K562 (cell line): ENCODE results near the gene ZSCAN22. TPM values are rescaled to one million over a fixed set of nuclear protein-coding genes. Genes with fewer than 3 reads are reported as not detected.

Experiments used
- CHD4 ChIP-seq: fragments of 200-600 bp; sonication (generic); IDR thresholded peaks from 3 replicates; pipeline ENCODE4 v1.6.1; 2012; ENCODE audit warnings: low read depth, mild to moderate bottlenecking, mixed read lengths, low read length, inconsistent platforms; ENCODE audit not compliant: insufficient read depth, insufficient replicate concordance, poor library complexity, severe bottlenecking
- CREB1 ChIP-seq, 2 experiments: sonication (generic) in 1 of 2; formaldehyde crosslinking in 1 of 2; IDR thresholded peaks; 2 replicates each; pipeline versions ENCODE4 v1.6.1 to v1.8.0; 2012 to 2022; ENCODE audit warnings: inconsistent platforms in 1 of 2, mild to moderate bottlenecking in 1 of 2, missing genetic modification reagents in 1 of 2, moderate library complexity in 1 of 2
- CREM ChIP-seq: IDR thresholded peaks from 2 replicates; pipeline ENCODE4 v1.6.1; 2014; ENCODE audit warnings: antibody characterized with exemption, low read depth
- GATAD2A ChIP-seq: fragments of 450-650 bp; IDR thresholded peaks from 2 replicates; pipeline ENCODE4 v1.6.1; 2017
- GTF2A2 ChIP-seq: IDR thresholded peaks from 2 replicates; pipeline ENCODE4 v1.6.1; 2016; ENCODE audit warnings: mild to moderate bottlenecking, missing genetic modification characterization, missing compliant biosample characterization
- LCOR ChIP-seq: sonication (generic); formaldehyde crosslinking; IDR thresholded peaks from 2 replicates; pipeline ENCODE4 v1.8.0; 2022; ENCODE audit warnings: mild to moderate bottlenecking, missing genetic modification reagents
- SREBF2 ChIP-seq: sonication (generic); formaldehyde crosslinking; IDR thresholded peaks from 2 replicates; pipeline ENCODE4 v1.4.0; 2020; ENCODE audit warnings: mild to moderate bottlenecking, missing genetic modification reagents
- TEAD4 ChIP-seq, 2 experiments: sonication (generic) in 1 of 2; formaldehyde crosslinking in 1 of 2; IDR thresholded peaks; 2 replicates each; pipeline versions ENCODE4 v1.6.1 to v1.8.0; 2012 to 2022; ENCODE audit warnings: borderline replicate concordance in 1 of 2, inconsistent platforms in 1 of 2, low read length in 1 of 2, mild to moderate bottlenecking in 1 of 2, missing genetic modification reagents in 1 of 2
- ZBTB1 ChIP-seq: sonication (generic); formaldehyde crosslinking; IDR thresholded peaks from 2 replicates; pipeline ENCODE4 v1.8.1; 2023; ENCODE audit warnings: missing genetic modification reagents, low read depth, mild to moderate bottlenecking, borderline replicate concordance
- ZNF12 ChIP-seq: sonication (generic); formaldehyde crosslinking; IDR thresholded peaks from 2 replicates; pipeline ENCODE4 v1.4.0; 2020; ENCODE audit warnings: mild to moderate bottlenecking, missing genetic modification reagents
- ZNF217 ChIP-seq: sonication (generic); formaldehyde crosslinking; IDR thresholded peaks from 2 replicates; pipeline ENCODE4 v1.8.0; 2022; ENCODE audit warnings: mild to moderate bottlenecking, missing genetic modification reagents
- polyA plus RNA-seq, 8 experiments: library from polyadenylated mRNA; depleted of rRNA in 4 of 8; stranded (reverse) in 5 of 8; unstranded in 3 of 8; fragments of >200 nt; fragmentation: Nextera tagmentation in 2 of 8; fragmentation: Illumina TruSeq in 1 of 8; extraction: Ambion mirVana in 2 of 8; extraction: Trizol in 1 of 8; gene quantifications; 2 replicates each; pipeline versions ENCODE4 v1.2.1 to v1.2.3, GENCODE V29; 2011 to 2014; ENCODE audit warnings: inconsistent platforms in 1 of 8, missing spikeins in 1 of 8
- total RNA-seq, 7 experiments: library from RNA; depleted of rRNA in 6 of 7; stranded (reverse); fragments of >200 nt in 6 of 7; fragmentation: Illumina TruSeq in 2 of 7; extraction: Trizol in 2 of 7; gene quantifications; 2 replicates each; pipeline versions ENCODE4 v1.2.1 to v1.2.3, GENCODE V29; 2011 to 2021; ENCODE audit warnings: low replicate concordance in 1 of 7
- TF ChIP-seq, protein P1 (sequence below): sonication (generic); formaldehyde crosslinking; IDR thresholded peaks from 2 replicates; pipeline ENCODE4 v1.8.0; 2022; ENCODE audit warnings: mild to moderate bottlenecking, missing genetic modification reagents
- TF ChIP-seq, protein P2 (sequence below): fragments of 450-650 bp; IDR thresholded peaks from 2 replicates; pipeline ENCODE4 v1.6.1; 2016; ENCODE audit warnings: mild to moderate bottlenecking, moderate library complexity
- TF ChIP-seq, protein P3 (sequence below): fragments of 250-450 bp; sonication (Bioruptor Pico); IDR thresholded peaks from 2 replicates; pipeline ENCODE4 v1.8.0; 2022; ENCODE audit warnings: inconsistent platforms

Gene ZSCAN22
- total and polyA plus RNA-seq, 9 of the 15 experiments (the other 6 are each of a cell fraction or from before 2014, with no cell fraction given), result 0.98 to 5.3 (median 3.0) TPM

DNA sequence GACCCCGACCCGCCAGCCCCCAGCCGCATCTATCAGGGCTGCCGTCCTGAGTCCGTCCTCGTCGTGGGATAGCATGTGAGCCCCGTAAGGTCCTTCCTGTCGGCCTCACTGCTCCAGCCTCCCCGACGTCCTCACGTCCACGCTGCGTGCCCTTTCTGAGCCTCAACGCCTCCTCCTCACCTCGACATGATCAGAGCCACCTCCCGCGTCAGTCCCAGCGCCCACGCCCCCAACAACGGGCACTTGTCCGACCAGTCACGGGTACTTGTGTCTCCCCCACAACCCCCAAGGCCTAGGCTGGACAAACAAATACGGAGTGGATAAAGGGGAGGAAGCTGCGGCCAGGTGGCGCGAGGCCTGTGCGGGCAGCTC, 35.1 kb downstream of the ZSCAN22 start (continued):
- no peak for TF ChIP-seq CHD4
- TF ChIP-seq, protein P1, sequence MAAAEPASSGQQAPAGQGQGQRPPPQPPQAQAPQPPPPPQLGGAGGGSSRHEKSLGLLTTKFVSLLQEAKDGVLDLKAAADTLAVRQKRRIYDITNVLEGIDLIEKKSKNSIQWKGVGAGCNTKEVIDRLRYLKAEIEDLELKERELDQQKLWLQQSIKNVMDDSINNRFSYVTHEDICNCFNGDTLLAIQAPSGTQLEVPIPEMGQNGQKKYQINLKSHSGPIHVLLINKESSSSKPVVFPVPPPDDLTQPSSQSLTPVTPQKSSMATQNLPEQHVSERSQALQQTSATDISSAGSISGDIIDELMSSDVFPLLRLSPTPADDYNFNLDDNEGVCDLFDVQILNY (CRISPR knock-in tag), result peak; percentile 44; the same call in 1 of the 2 replicates
- TF ChIP-seq ZBTB1 (CRISPR knock-in tag), result peak; percentile 61; the same call in 1 of the 2 replicates
- no peak for TF ChIP-seq CREB1 (IDR thresholded peaks at IDR 0.05)
- TF ChIP-seq CREB1 (CRISPR knock-in tag; IDR thresholded peaks at IDR 0.05), result peak; percentile 20; the same call in 1 of the 2 replicates
- TF ChIP-seq ZNF12 (CRISPR knock-in tag), result peak; percentile 71
- peak; percentile 60 for TF ChIP-seq CREM
- TF ChIP-seq GTF2A2 (tag), result peak; percentile 59
- 0 out of 2 replicates have a peak, but pooled peaks have one; percentile 28 for TF ChIP-seq GATAD2A
- TF ChIP-seq LCOR (CRISPR knock-in tag), result 0 out of 2 replicates have a peak, but pooled peaks have one; percentile 44
- TF ChIP-seq ZNF217 (CRISPR knock-in tag), result no peak
- TF ChIP-seq, protein P2, sequence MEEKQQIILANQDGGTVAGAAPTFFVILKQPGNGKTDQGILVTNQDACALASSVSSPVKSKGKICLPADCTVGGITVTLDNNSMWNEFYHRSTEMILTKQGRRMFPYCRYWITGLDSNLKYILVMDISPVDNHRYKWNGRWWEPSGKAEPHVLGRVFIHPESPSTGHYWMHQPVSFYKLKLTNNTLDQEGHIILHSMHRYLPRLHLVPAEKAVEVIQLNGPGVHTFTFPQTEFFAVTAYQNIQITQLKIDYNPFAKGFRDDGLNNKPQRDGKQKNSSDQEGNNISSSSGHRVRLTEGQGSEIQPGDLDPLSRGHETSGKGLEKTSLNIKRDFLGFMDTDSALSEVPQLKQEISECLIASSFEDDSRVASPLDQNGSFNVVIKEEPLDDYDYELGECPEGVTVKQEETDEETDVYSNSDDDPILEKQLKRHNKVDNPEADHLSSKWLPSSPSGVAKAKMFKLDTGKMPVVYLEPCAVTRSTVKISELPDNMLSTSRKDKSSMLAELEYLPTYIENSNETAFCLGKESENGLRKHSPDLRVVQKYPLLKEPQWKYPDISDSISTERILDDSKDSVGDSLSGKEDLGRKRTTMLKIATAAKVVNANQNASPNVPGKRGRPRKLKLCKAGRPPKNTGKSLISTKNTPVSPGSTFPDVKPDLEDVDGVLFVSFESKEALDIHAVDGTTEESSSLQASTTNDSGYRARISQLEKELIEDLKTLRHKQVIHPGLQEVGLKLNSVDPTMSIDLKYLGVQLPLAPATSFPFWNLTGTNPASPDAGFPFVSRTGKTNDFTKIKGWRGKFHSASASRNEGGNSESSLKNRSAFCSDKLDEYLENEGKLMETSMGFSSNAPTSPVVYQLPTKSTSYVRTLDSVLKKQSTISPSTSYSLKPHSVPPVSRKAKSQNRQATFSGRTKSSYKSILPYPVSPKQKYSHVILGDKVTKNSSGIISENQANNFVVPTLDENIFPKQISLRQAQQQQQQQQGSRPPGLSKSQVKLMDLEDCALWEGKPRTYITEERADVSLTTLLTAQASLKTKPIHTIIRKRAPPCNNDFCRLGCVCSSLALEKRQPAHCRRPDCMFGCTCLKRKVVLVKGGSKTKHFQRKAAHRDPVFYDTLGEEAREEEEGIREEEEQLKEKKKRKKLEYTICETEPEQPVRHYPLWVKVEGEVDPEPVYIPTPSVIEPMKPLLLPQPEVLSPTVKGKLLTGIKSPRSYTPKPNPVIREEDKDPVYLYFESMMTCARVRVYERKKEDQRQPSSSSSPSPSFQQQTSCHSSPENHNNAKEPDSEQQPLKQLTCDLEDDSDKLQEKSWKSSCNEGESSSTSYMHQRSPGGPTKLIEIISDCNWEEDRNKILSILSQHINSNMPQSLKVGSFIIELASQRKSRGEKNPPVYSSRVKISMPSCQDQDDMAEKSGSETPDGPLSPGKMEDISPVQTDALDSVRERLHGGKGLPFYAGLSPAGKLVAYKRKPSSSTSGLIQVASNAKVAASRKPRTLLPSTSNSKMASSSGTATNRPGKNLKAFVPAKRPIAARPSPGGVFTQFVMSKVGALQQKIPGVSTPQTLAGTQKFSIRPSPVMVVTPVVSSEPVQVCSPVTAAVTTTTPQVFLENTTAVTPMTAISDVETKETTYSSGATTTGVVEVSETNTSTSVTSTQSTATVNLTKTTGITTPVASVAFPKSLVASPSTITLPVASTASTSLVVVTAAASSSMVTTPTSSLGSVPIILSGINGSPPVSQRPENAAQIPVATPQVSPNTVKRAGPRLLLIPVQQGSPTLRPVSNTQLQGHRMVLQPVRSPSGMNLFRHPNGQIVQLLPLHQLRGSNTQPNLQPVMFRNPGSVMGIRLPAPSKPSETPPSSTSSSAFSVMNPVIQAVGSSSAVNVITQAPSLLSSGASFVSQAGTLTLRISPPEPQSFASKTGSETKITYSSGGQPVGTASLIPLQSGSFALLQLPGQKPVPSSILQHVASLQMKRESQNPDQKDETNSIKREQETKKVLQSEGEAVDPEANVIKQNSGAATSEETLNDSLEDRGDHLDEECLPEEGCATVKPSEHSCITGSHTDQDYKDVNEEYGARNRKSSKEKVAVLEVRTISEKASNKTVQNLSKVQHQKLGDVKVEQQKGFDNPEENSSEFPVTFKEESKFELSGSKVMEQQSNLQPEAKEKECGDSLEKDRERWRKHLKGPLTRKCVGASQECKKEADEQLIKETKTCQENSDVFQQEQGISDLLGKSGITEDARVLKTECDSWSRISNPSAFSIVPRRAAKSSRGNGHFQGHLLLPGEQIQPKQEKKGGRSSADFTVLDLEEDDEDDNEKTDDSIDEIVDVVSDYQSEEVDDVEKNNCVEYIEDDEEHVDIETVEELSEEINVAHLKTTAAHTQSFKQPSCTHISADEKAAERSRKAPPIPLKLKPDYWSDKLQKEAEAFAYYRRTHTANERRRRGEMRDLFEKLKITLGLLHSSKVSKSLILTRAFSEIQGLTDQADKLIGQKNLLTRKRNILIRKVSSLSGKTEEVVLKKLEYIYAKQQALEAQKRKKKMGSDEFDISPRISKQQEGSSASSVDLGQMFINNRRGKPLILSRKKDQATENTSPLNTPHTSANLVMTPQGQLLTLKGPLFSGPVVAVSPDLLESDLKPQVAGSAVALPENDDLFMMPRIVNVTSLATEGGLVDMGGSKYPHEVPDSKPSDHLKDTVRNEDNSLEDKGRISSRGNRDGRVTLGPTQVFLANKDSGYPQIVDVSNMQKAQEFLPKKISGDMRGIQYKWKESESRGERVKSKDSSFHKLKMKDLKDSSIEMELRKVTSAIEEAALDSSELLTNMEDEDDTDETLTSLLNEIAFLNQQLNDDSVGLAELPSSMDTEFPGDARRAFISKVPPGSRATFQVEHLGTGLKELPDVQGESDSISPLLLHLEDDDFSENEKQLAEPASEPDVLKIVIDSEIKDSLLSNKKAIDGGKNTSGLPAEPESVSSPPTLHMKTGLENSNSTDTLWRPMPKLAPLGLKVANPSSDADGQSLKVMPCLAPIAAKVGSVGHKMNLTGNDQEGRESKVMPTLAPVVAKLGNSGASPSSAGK, result peak; percentile 89
- TF ChIP-seq, protein P3, sequence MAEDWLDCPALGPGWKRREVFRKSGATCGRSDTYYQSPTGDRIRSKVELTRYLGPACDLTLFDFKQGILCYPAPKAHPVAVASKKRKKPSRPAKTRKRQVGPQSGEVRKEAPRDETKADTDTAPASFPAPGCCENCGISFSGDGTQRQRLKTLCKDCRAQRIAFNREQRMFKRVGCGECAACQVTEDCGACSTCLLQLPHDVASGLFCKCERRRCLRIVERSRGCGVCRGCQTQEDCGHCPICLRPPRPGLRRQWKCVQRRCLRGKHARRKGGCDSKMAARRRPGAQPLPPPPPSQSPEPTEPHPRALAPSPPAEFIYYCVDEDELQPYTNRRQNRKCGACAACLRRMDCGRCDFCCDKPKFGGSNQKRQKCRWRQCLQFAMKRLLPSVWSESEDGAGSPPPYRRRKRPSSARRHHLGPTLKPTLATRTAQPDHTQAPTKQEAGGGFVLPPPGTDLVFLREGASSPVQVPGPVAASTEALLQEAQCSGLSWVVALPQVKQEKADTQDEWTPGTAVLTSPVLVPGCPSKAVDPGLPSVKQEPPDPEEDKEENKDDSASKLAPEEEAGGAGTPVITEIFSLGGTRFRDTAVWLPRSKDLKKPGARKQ (CRISPR knock-in tag), result no peak
- TF ChIP-seq TEAD4 (IDR thresholded peaks at IDR 0.05; ENCODE audit: low read length), result peak; percentile 11; the same call in 1 of the 2 replicates
- TF ChIP-seq TEAD4 (CRISPR knock-in tag; IDR thresholded peaks at IDR 0.05; ENCODE audit: borderline replicate concordance), result no peak
- no peak for TF ChIP-seq SREBF2
